ENCODE results near the gene EXOSC2. TPM values are rescaled to one million over a fixed set of nuclear protein-coding genes. Genes with fewer than 3 reads are reported as not detected.

Gene EXOSC2
- total RNA-seq, 2 experiments from 2014 or later: 77.3 to 80.5 TPM

DNA sequence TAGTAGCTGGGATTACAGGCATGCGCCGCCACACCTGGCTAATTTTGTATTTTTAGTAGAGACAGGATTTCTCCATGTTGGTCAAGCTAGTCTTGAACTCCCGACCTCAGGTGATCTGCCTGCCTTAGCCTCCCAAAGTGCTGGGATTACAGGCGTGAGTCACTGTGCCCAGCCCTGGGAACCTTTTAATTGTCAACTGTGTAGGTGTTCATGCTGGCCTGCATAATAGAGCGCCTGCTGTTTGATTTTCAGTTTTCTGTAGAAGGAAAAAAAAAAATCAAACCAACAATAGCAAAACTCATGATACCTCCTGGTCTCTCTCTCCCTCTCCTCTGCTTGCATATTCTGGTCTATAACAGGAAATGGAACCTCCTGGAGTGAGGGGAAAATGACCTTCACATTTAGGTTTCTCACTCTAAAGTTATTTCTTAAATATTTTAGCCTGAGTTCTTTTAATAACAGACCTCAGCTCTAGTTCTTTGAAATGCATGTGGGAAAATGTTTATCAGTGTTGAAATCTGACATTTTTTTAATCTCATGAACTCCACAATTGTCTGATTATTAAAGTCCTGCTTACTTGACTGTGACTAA, 51.7 kb downstream of the EXOSC2 start:
- intact Hi-C loops (cut with micrococcal nuclease): no loop called here
- Mint-ChIP-seq H3K4me3 (no peak overlapping the region), H3K27ac (no peak overlapping the region), H3K9me3 (no peaks in the 10 kb centered on the region), H3K27me3 (no peaks in the 10 kb centered on the region), H3K36me3 (no peaks in the 10 kb centered on the region), H3K4me1 (ENCODE audit: low read depth) (peaks cover 4% of the 10 kb centered on the region)
- DNase-seq: no peak
- ChIA-PET POLR2A (no interaction called here), CTCF (interaction anchor here (0.6 kb wide), 1 partner anchor 732 kb away, joined by 3 read pairs; no protein-coding TSS in a partner anchor)

GRCh38 chr9:130745829-130746228, 52.2 kb downstream of the EXOSC2 start:
- POLR2A ChIA-PET: no interaction called here
- CTCF ChIA-PET: no interaction called here
- no peaks in the 10 kb centered on the region for H3K27me3 Mint-ChIP-seq
- no peak overlapping the region for H3K27ac Mint-ChIP-seq
- DNase-seq: no peak
- H3K9me3 Mint-ChIP-seq: no peaks in the 10 kb centered on the region
- H3K4me1 Mint-ChIP-seq (ENCODE audit: low read depth): peaks cover 4% of the 10 kb centered on the region
- no peaks in the 10 kb centered on the region for H3K36me3 Mint-ChIP-seq
- no peak overlapping the region for H3K4me3 Mint-ChIP-seq
- intact Hi-C loops (cut with micrococcal nuclease): no loop called here

DNA sequence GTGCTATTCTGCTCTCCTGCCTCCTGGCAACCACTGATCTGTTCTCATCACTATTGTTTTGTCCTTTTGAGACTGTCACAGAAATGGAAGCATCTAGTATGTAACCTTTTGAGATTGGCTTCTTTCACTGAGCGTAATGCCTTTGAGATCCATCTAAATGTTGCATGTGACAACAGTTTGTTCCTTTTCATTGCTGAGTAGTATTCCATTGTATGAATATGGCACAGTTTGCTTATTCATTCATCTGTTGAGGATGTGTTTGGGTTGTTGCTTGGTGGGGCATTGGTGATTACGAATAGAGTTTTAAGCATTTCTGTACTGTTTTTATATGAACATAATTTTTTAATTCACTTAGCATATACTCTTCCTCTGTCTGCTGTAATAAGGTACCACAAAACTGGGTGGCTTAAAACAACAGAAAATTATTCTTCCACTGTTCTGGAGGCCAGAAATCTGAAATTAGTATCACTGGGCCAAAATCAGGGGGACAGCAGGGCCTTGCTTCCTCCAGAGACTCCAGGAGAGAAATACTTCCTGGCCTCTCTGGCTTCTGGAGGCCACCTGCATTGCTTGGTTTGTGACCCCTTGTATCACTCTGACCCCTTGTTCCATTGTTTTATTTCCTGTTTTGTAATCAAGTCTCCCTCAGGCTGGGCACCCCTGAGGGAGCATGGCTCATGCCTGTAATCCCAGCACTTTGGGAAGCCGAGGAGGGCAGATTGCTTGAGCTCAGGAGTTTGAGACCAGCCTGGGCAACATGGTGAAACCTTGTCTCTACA, 53.0 kb downstream of the EXOSC2 start:
- DNase-seq: no peak
- Mint-ChIP-seq H3K9me3 (no peaks in the 10 kb centered on the region), H3K27ac (no peak overlapping the region), H3K36me3 (no peaks in the 10 kb centered on the region), H3K4me1 (ENCODE audit: low read depth) (peaks cover 2% of the 10 kb centered on the region), H3K4me3 (no peak overlapping the region), H3K27me3 (no peaks in the 10 kb centered on the region)
- ChIA-PET POLR2A (no interaction called here), CTCF (no interaction called here)
- intact Hi-C loops (cut with micrococcal nuclease): no loop called here

- ChIA-PET POLR2A (no interaction called here), CTCF (no interaction called here)
- Mint-ChIP-seq H3K36me3 (no peaks in the 10 kb centered on the region), H3K4me3 (no peak overlapping the region), H3K27me3 (no peaks in the 10 kb centered on the region), H3K27ac (no peak overlapping the region), H3K9me3 (no peaks in the 10 kb centered on the region), H3K4me1 (ENCODE audit: low read depth) (no peaks in the 10 kb centered on the region)
- no peak for DNase-seq
- intact Hi-C loops (cut with micrococcal nuclease): no loop called here
Observed at GRCh38 chr9:130751631-130752355, 58.2 kb downstream of the EXOSC2 start.

Other genes with a start within 250 kb of the EXOSC2 start
- gene ASS1, start 248.8 kb upstream of the EXOSC2 start, total RNA-seq: 1 to 10 TPM; 5.4 to 6.3 TPM
- 10 to 100 TPM; 31.8 to 37.5 TPM for gene FUBP3, start 114.2 kb upstream of the EXOSC2 start, total RNA-seq
- under 1 TPM; 0.07 to 0.12 TPM for gene PRDM12, start 29.2 kb upstream of the EXOSC2 start, total RNA-seq
- gene ABL1, start 141.5 kb downstream of the EXOSC2 start, total RNA-seq: 10 to 100 TPM; 24.8 to 24.9 TPM
- gene QRFP, start 203.0 kb downstream of the EXOSC2 start, total RNA-seq: not detected
- gene FIBCD1, start 245.5 kb downstream of the EXOSC2 start, total RNA-seq: not detected

Data from activated CD4-positive, alpha-beta memory T cell treated with anti-CD3 and anti-CD28 coated beads for 36 hours (primary cell).